MCF 10A (cell line): Measurements from ENCODE around the gene RGS10. TPM values are rescaled to one million over a fixed set of nuclear protein-coding genes. Genes with fewer than 3 reads are reported as not detected.
A peak's percentile ranks its signal among the peaks of the same experiment; 100 is the strongest.

Experiments
- BruUV-seq: library from RNA; stranded (reverse); fragments of 400-500 nt; replicated peaks from 2 replicates; lab custom pipeline; 2021; lab: Mats Ljungman, UMichigan
- CTCF ChIA-PET: fragments of 300-600 bp; sonication (Branson Sonifier 250); formaldehyde crosslinking; extraction: SDS; loops from one replicate; lab custom pipeline; 2021; ENCODE audit warnings: antibody characterized with exemption, inconsistent platforms; lab: Yijun Ruan, JAX
- POLR2A ChIA-PET: fragments of 300-600, 350-650 bp; sonication (Branson Sonifier 250); formaldehyde crosslinking; extraction: SDS; loops from one replicate; lab custom pipeline; 2020; ENCODE audit warnings: antibody characterized with exemption, inconsistent platforms; lab: Yijun Ruan, JAX
- DNase-seq: peaks from one replicate; pipeline ENCODE4 v3.0.0-alpha.2; 2018; ENCODE audit not compliant: unreplicated experiment
- H3K27ac Mint-ChIP-seq: one replicate; pipeline ENCODE4 v1.8.0; 2022; ENCODE audit warnings: mild to moderate bottlenecking, low read depth, mixed read lengths; ENCODE audit not compliant: unreplicated experiment
- H3K27me3 Mint-ChIP-seq: one replicate; pipeline ENCODE4 v1.8.0; 2022; ENCODE audit warnings: mixed read lengths; ENCODE audit not compliant: insufficient read depth, unreplicated experiment
- H3K36me3 Mint-ChIP-seq: one replicate; pipeline ENCODE4 v1.8.0; 2022; ENCODE audit warnings: mild to moderate bottlenecking, moderate library complexity, mixed read lengths; ENCODE audit not compliant: insufficient read depth, unreplicated experiment
- H3K4me1 Mint-ChIP-seq: one replicate; pipeline ENCODE4 v1.8.0; 2022; ENCODE audit warnings: mixed read lengths; ENCODE audit not compliant: insufficient read depth, unreplicated experiment
- H3K4me3 Mint-ChIP-seq: one replicate; pipeline ENCODE4 v1.8.0; 2022; ENCODE audit warnings: mild to moderate bottlenecking, moderate library complexity, mixed read lengths; ENCODE audit not compliant: unreplicated experiment
- H3K9me3 Mint-ChIP-seq: one replicate; pipeline ENCODE4 v1.8.0; 2022; ENCODE audit warnings: mixed read lengths; ENCODE audit not compliant: unreplicated experiment
- CTCF ChIP-seq: fragments of 200-600 bp; IDR thresholded peaks from one replicate; pipeline ENCODE4 v1.8.0; 2022; ENCODE audit warnings: antibody characterized with exemption, mild to moderate bottlenecking; ENCODE audit not compliant: unreplicated experiment
- intact Hi-C: fragments of 100-400 bp; cut with micrococcal nuclease; formaldehyde crosslinking; loops from 2 replicates; pipeline ENCODE4 v1.14.1; 2022
- total RNA-seq: library from RNA; stranded (reverse); gene quantifications from 2 replicates; pipeline ENCODE4 v1.2.3, GENCODE V29; 2022

Gene RGS10
- total RNA-seq, 1 experiment from 2014 or later: 26.0 TPM

- POLR2A ChIA-PET: no interaction called here
Observed at GRCh38 chr10:119516381-119517234, 25.9 kb downstream of the RGS10 start.

GRCh38 chr10:119515511-119516045 lies 26.9 kb downstream of the RGS10 start:
- no peak for DNase-seq
- no peak for TF ChIP-seq CTCF
- no peak overlapping the region for H3K27ac Mint-ChIP-seq
- BruUV-seq: no TSS peak
- H3K9me3 Mint-ChIP-seq: no peaks in the 10 kb centered on the region
- peaks cover 4% of the 10 kb centered on the region for H3K36me3 Mint-ChIP-seq
- no peaks in the 10 kb centered on the region for H3K27me3 Mint-ChIP-seq
- CTCF ChIA-PET: interaction anchor here (0.6 kb wide), 2 partner anchors 77 to 100 kb away, joined by 3 read pairs; no protein-coding TSS in a partner anchor
- POLR2A ChIA-PET: no interaction called here
- intact Hi-C loops: no loop called here
- peaks cover under 1% of the 10 kb centered on the region for H3K4me1 Mint-ChIP-seq
- no peak overlapping the region for H3K4me3 Mint-ChIP-seq

More at GRCh38 chr10:119516381-119517234, 25.9 kb downstream of the RGS10 start:
- no peak overlapping the region for H3K4me3 Mint-ChIP-seq
- intact Hi-C loops: no loop called here
- no peak for TF ChIP-seq CTCF
- H3K4me1 Mint-ChIP-seq: peaks cover 5% of the 10 kb centered on the region
- no peak overlapping the region for H3K27ac Mint-ChIP-seq
- H3K9me3 Mint-ChIP-seq: no peaks in the 10 kb centered on the region
- peak; percentile 47 for DNase-seq
- BruUV-seq: no TSS peak
- CTCF ChIA-PET: interaction anchor here (1.1 kb wide), 1 partner anchor 9 kb away, joined by 3 read pairs; no protein-coding TSS in a partner anchor
- no peaks in the 10 kb centered on the region for H3K27me3 Mint-ChIP-seq
- H3K36me3 Mint-ChIP-seq: peaks cover 4% of the 10 kb centered on the region

- peaks cover 4% of the 10 kb centered on the region for H3K36me3 Mint-ChIP-seq
Observed at GRCh38 chr10:119514819-119515218, 27.7 kb downstream of the RGS10 start.

More at GRCh38 chr10:119514819-119515218, 27.7 kb downstream of the RGS10 start:
- Mint-ChIP-seq H3K9me3 (no peaks in the 10 kb centered on the region), H3K4me3 (no peak overlapping the region), H3K4me1 (peaks cover 7% of the 10 kb centered on the region), H3K27me3 (no peaks in the 10 kb centered on the region), H3K27ac (no peak overlapping the region)
- intact Hi-C loops: no loop called here
- BruUV-seq: no TSS peak
- ChIA-PET POLR2A (no interaction called here), CTCF (no interaction called here)
- TF ChIP-seq CTCF: no peak
- DNase-seq: no peak
